HEK293 (cell line): ENCODE measurements around the gene TMEM247.

ENCODE experiments used
- CTCF ChIA-PET: fragments of 350-600 bp; formaldehyde crosslinking; extraction: SDS; loops from one replicate; lab custom pipeline; 2021; ENCODE audit warnings: antibody characterized with exemption; lab: Yijun Ruan, JAX
- POLR2A ChIA-PET: fragments of 300-600 bp; formaldehyde crosslinking; extraction: SDS; loops from one replicate; lab custom pipeline; 2020; ENCODE audit warnings: antibody characterized with exemption, inconsistent platforms; lab: Yijun Ruan, JAX
- H3K27ac ChIP-seq: fragments of 200-500 bp; sonication (Bioruptor generic); 2 replicates; pipeline ENCODE4 v1.5.1; 2014; ENCODE audit warnings: low read depth, low read length, control low read depth, inconsistent platforms; ENCODE audit errors: extremely low read depth
- H3K36me3 ChIP-seq, 2 experiments: fragments of 200-500 bp in 1 of 2; sonication (Bioruptor generic) in 1 of 2; 1 replicate in 1 of 2; 2 replicates in 1 of 2; pipeline ENCODE4 v1.5.1; 2014 to 2017; ENCODE audit warnings: inconsistent platforms in 2 of 2, low read length in 2 of 2; ENCODE audit not compliant: control insufficient read depth in 2 of 2, insufficient read depth in 1 of 2
- H3K4me1 ChIP-seq: fragments of 200-500 bp; sonication (Bioruptor generic); 2 replicates; pipeline ENCODE4 v1.5.1; 2014; ENCODE audit warnings: mild to moderate bottlenecking, low read length, inconsistent platforms; ENCODE audit not compliant: control insufficient read depth, insufficient read depth
- H3K4me3 ChIP-seq: 2 replicates; pipeline ENCODE4 v1.5.1; 2011; ENCODE audit warnings: low read depth, mild to moderate bottlenecking, control low read depth, low read length, moderate library complexity
- H3K9me3 ChIP-seq: fragments of 200-500 bp; sonication (Bioruptor generic); 2 replicates; pipeline ENCODE4 v1.5.1; 2014; ENCODE audit warnings: low read depth, low read length, inconsistent platforms; ENCODE audit not compliant: control insufficient read depth, insufficient read depth
- BCL11A ChIP-seq: fragments of 450-650 bp; formaldehyde crosslinking; IDR thresholded peaks from 2 replicates; pipeline ENCODE4 v1.5.1; 2016; ENCODE audit warnings: low read depth, missing biosample characterization, missing genetic modification characterization
- HOXD13 ChIP-seq: sonication (generic); formaldehyde crosslinking; IDR thresholded peaks from 2 replicates; pipeline ENCODE4 v1.8.0; 2022; ENCODE audit warnings: missing genetic modification reagents, borderline replicate concordance
- SALL2 ChIP-seq: fragments of 450-650 bp; formaldehyde crosslinking; IDR thresholded peaks from 2 replicates; pipeline ENCODE4 v1.5.0; 2017; ENCODE audit warnings: missing biosample characterization, mild to moderate bottlenecking, missing genetic modification characterization, borderline replicate concordance
- SP2 ChIP-seq: fragments of 450-650 bp; formaldehyde crosslinking; IDR thresholded peaks from 2 replicates; pipeline ENCODE4 v1.5.1; 2016; ENCODE audit warnings: missing biosample characterization, missing genetic modification characterization
- WT1 ChIP-seq: fragments of 450-650 bp; formaldehyde crosslinking; IDR thresholded peaks from 2 replicates; pipeline ENCODE4 v1.5.1; 2016; ENCODE audit warnings: missing biosample characterization, missing genetic modification characterization
- ZFHX2 ChIP-seq: fragments of 450-650 bp; formaldehyde crosslinking; conservative IDR thresholded peaks from 2 replicates; pipeline ENCODE4 v1.5.1; 2016; ENCODE audit warnings: missing biosample characterization, missing genetic modification characterization
- ZFP3 ChIP-seq: fragments of 450-650 bp; formaldehyde crosslinking; IDR thresholded peaks from 2 replicates; pipeline ENCODE4 v1.5.1; 2016; ENCODE audit warnings: low read depth, missing biosample characterization, missing genetic modification characterization
- ZNF214 ChIP-seq: fragments of 450-650 bp; formaldehyde crosslinking; IDR thresholded peaks from 2 replicates; pipeline ENCODE4 v1.5.1; 2017; ENCODE audit warnings: missing biosample characterization, mild to moderate bottlenecking, missing genetic modification characterization, borderline replicate concordance
- ZNF221 ChIP-seq: fragments of 450-650 bp; formaldehyde crosslinking; IDR thresholded peaks from 2 replicates; pipeline ENCODE4 v1.5.1; 2017; ENCODE audit warnings: missing biosample characterization, missing genetic modification characterization, borderline replicate concordance
- ZNF302 ChIP-seq: fragments of 450-650 bp; formaldehyde crosslinking; IDR thresholded peaks from 2 replicates; pipeline ENCODE4 v1.5.1; 2016; ENCODE audit warnings: missing biosample characterization, missing genetic modification characterization, low read depth
- ZNF341 ChIP-seq: fragments of 450-650 bp; formaldehyde crosslinking; IDR thresholded peaks from 2 replicates; pipeline ENCODE4; 2016; ENCODE audit warnings: low read depth, missing biosample characterization, missing genetic modification characterization
- ZNF514 ChIP-seq: fragments of 450-650 bp; formaldehyde crosslinking; IDR thresholded peaks from 2 replicates; pipeline ENCODE4 v1.5.1; 2016; ENCODE audit warnings: missing biosample characterization, missing genetic modification characterization
- ZNF654 ChIP-seq: fragments of 450-650 bp; formaldehyde crosslinking; IDR thresholded peaks from 2 replicates; pipeline ENCODE4 v1.5.1; 2016; ENCODE audit warnings: low read depth, missing biosample characterization, missing genetic modification characterization
- ZNF660 ChIP-seq: fragments of 450-650 bp; IDR thresholded peaks from 2 replicates; pipeline ENCODE4 v1.5.1; 2018; ENCODE audit warnings: missing biosample characterization, mild to moderate bottlenecking, missing genetic modification characterization
- ZSCAN23 ChIP-seq: fragments of 450-650 bp; formaldehyde crosslinking; IDR thresholded peaks from 2 replicates; pipeline ENCODE4 v1.5.1; 2016; ENCODE audit warnings: missing biosample characterization, missing genetic modification characterization
- TF ChIP-seq, protein P1 (sequence below): fragments of 450-650 bp; formaldehyde crosslinking; IDR thresholded peaks from 2 replicates; pipeline ENCODE4 v1.5.1; 2016; ENCODE audit warnings: missing biosample characterization, missing genetic modification characterization
- TF ChIP-seq, protein P2 (sequence below): sonication (generic); formaldehyde crosslinking; IDR thresholded peaks from 2 replicates; pipeline ENCODE4 v1.8.1; 2022; ENCODE audit warnings: mild to moderate bottlenecking, moderate library complexity, missing genetic modification reagents
- TF ChIP-seq, protein P3 (sequence below): fragments of 450-650 bp; formaldehyde crosslinking; IDR thresholded peaks from 2 replicates; pipeline ENCODE4 v1.5.1; 2016; ENCODE audit warnings: missing biosample characterization, missing genetic modification characterization, borderline replicate concordance
- TF ChIP-seq, protein P4 (sequence below): fragments of 450-650 bp; IDR thresholded peaks from 2 replicates; pipeline ENCODE4 v1.5.1; 2018; ENCODE audit warnings: missing biosample characterization, missing genetic modification characterization

The TMEM247 gene

DNA sequence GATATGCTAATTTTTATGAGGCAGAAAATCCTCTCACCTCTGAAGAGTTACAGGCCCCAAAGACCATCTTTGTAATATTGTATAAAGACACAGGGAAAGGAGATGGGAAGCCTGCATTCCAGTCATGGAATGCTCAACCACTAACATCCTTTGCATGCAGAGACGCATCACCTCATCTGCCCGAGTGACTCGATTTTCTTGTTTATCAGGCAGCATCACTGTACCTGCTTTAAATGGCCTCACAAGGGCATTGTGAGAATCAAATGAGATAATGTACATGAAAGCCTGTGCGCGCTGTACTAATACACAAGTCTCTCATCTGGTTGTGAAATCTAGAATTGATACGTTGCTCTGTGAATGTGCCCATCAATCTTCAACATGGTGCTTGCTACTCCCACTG is 10.2 kb upstream of the TMEM247 start:
- no peak overlapping the region for H3K27ac ChIP-seq
- POLR2A ChIA-PET = no interaction called here
- CTCF ChIA-PET = interaction anchor here (0.6 to 1.1 kb wide), 3 partner anchors 29 to 181 kb away, joined by 3 to 10 read pairs (median 5); no protein-coding TSS in a partner anchor
- H3K4me3 ChIP-seq = no peak overlapping the region
- no peaks in the 10 kb centered on the region for H3K4me1 ChIP-seq
- TF ChIP-seq ZNF302 (tag by site-specific recombination) (no peak), ZNF514 (no peak), ZNF660 (no peak), ZFHX2 (no peak), ZSCAN23 (tag by site-specific recombination) (no peak), WT1 (no peak), SP2 (no peak), ZNF214 (tag by site-specific recombination) (no peak), ZNF654 (tag by site-specific recombination) (no peak), ZNF341 (no peak), ZNF221 (tag by site-specific recombination) (no peak), ZFP3 (tag by site-specific recombination) (no peak), HOXD13 (CRISPR knock-in tag) (no peak), SALL2 (tag by site-specific recombination) (no peak), BCL11A (tag by site-specific recombination) (no peak)
- TF ChIP-seq, protein P1, sequence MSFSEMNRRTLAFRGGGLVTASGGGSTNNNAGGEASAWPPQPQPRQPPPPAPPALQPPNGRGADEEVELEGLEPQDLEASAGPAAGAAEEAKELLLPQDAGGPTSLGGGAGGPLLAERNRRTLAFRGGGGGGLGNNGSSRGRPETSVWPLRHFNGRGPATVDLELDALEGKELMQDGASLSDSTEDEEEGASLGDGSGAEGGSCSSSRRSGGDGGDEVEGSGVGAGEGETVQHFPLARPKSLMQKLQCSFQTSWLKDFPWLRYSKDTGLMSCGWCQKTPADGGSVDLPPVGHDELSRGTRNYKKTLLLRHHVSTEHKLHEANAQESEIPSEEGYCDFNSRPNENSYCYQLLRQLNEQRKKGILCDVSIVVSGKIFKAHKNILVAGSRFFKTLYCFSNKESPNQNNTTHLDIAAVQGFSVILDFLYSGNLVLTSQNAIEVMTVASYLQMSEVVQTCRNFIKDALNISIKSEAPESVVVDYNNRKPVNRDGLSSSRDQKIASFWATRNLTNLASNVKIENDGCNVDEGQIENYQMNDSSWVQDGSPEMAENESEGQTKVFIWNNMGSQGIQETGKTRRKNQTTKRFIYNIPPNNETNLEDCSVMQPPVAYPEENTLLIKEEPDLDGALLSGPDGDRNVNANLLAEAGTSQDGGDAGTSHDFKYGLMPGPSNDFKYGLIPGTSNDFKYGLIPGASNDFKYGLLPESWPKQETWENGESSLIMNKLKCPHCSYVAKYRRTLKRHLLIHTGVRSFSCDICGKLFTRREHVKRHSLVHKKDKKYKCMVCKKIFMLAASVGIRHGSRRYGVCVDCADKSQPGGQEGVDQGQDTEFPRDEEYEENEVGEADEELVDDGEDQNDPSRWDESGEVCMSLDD (tag by site-specific recombination) = no peak
- TF ChIP-seq, protein P2, sequence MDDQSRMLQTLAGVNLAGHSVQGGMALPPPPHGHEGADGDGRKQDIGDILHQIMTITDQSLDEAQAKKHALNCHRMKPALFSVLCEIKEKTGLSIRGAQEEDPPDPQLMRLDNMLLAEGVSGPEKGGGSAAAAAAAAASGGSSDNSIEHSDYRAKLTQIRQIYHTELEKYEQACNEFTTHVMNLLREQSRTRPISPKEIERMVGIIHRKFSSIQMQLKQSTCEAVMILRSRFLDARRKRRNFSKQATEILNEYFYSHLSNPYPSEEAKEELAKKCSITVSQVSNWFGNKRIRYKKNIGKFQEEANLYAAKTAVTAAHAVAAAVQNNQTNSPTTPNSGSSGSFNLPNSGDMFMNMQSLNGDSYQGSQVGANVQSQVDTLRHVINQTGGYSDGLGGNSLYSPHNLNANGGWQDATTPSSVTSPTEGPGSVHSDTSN = no peak
- TF ChIP-seq, protein P3, sequence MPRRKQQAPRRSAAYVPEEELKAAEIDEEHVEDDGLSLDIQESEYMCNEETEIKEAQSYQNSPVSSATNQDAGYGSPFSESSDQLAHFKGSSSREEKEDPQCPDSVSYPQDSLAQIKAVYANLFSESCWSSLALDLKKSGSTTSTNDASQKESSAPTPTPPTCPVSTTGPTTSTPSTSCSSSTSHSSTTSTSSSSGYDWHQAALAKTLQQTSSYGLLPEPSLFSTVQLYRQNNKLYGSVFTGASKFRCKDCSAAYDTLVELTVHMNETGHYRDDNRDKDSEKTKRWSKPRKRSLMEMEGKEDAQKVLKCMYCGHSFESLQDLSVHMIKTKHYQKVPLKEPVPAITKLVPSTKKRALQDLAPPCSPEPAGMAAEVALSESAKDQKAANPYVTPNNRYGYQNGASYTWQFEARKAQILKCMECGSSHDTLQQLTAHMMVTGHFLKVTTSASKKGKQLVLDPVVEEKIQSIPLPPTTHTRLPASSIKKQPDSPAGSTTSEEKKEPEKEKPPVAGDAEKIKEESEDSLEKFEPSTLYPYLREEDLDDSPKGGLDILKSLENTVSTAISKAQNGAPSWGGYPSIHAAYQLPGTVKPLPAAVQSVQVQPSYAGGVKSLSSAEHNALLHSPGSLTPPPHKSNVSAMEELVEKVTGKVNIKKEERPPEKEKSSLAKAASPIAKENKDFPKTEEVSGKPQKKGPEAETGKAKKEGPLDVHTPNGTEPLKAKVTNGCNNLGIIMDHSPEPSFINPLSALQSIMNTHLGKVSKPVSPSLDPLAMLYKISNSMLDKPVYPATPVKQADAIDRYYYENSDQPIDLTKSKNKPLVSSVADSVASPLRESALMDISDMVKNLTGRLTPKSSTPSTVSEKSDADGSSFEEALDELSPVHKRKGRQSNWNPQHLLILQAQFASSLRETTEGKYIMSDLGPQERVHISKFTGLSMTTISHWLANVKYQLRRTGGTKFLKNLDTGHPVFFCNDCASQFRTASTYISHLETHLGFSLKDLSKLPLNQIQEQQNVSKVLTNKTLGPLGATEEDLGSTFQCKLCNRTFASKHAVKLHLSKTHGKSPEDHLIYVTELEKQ (tag by site-specific recombination) = no peak
- TF ChIP-seq, protein P4, sequence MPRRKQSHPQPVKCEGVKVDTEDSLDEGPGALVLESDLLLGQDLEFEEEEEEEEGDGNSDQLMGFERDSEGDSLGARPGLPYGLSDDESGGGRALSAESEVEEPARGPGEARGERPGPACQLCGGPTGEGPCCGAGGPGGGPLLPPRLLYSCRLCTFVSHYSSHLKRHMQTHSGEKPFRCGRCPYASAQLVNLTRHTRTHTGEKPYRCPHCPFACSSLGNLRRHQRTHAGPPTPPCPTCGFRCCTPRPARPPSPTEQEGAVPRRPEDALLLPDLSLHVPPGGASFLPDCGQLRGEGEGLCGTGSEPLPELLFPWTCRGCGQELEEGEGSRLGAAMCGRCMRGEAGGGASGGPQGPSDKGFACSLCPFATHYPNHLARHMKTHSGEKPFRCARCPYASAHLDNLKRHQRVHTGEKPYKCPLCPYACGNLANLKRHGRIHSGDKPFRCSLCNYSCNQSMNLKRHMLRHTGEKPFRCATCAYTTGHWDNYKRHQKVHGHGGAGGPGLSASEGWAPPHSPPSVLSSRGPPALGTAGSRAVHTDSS (tag by site-specific recombination) = no peak
- no peaks in the 10 kb centered on the region for H3K9me3 ChIP-seq
- H3K36me3 ChIP-seq = no peaks in the 10 kb centered on the region
